NOMO-1 treated with dmso at 0.1 percent for 144 hours (cell line): Measurements from ENCODE around the gene BRAT1.

ENCODE experiments used
- DNase-seq: peaks from one replicate; lab custom pipeline; 2025; ENCODE audit not compliant: unreplicated experiment; lab: John Stamatoyannopoulos, UW

BRAT1 gene

DNA sequence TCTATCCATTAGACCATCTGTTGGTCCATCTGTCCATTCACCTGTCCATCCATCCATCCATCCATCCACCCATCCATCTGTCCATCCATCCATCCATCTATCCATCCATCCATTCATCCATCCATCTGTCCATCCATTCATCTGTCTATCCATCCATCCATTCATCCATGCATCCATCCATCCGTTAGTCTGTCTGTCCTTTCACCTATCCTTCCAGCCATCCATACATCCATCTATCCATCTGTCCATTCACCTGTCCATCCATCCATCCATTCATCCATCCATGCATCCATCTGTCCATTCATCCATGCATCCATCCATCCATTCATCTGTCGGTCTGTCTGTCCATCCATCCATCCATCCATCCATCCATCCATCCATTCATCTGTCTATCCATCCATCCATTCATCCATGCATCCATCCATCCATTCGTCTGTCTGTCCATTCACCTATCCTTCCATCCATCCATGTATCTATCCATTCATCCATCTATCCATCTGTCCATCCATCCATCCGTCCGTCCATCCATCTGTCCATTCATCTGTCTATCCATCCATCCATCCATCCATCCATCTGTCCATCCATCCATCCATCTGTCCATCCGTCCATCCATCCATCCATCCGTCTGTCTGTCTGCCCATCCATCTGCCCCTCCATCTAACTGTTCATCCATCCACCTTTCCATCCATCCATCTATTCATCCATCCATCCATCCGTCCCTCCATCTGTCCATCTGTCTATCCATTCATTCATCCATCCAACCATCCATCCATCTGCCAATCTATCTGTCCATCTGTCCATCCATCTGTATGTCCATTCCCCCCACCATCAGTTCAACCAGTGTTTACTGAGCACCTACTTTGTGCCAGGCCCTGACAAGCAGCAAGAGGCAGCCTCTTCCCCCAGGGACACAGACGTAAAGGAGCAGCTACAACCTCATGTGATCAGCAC, 40.6 kb downstream of the BRAT1 start:
- DNase-seq = no peak

DNA sequence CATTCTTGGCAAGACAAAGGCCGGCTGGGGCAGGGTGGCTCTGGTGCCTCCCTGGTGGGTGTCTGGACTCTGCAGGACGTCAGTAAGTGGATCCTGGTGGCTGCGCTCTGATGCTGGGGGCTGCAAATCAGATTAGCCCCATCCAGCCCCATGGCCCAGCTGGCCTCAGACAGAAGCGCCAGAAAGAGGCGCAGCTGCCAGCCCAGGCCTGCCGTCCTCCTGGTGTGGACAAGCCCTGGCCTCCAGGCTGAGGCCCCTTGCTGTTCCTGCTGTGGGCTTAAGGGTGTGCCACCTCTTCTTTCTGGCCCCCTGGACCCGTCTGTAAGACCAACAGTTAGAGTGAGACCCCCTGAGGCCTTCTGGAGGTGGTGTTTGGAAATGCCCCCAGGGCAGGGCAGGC, 41.6 kb downstream of the BRAT1 start:
- no peak for DNase-seq

DNA sequence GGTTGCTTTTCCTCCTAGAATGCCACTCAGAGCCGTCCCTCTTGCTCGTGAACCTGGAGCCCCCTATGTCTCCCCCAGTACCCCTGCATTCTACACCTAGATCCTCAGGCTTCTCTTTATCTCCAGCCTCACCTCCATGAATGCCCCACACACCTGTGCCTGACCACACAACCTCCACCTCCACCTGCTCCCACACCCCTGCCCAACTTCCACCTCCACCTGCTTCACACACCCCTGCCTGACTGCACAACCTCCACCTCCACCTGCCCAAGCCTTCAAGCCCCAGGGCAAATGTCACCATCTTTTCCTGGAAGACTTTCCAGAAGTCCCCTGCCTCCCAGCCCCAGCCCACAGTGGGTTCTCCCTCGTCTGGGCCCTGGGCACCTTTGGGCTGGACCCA, 42.6 kb downstream of the BRAT1 start:
- no peak for DNase-seq

DNA sequence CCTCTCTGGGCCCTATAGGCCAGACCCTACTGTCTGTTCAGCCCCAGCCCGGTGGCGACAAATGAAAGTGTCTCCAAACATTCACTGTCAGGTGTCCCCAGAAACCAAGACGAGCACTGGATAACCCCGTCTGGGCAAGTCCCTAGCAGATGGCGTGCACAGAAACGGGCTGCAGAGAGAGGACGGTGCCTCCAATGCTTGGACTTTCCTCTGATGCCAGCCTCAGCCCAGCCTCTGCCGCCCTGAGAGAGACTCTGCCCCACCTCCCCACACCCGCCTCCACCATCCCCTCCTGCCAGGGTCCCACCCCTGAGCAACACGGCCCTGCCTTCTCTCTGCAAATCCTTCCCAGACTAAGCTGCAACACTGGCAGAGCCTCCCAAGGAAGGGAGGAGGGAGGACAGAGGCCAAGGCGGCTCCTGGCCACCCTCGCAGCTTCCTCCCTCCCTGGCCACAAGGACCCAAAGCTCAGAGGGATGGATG, 43.1 kb downstream of the BRAT1 start:
- DNase-seq = no peak

DNA sequence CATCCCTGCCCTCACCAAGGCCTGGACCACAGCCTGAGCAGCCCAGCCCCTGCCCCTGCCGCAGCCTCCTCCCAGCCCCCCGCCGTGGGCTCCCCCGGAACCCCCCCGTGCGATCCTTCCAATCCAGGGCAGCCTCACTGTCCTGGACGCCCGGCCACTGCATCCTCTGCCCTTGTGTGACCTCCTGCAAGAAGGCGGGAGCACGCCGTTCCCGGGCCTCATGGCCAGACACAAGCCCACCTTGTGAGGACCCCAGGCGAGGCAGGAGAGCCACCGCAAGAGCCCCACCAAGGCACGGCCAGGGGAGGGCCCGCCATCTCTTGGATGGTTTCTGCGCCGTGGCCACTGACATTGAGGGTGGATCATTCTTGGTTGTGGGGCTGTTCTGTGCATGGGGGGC, 43.6 kb downstream of the BRAT1 start:
- DNase-seq = no peak

DNA sequence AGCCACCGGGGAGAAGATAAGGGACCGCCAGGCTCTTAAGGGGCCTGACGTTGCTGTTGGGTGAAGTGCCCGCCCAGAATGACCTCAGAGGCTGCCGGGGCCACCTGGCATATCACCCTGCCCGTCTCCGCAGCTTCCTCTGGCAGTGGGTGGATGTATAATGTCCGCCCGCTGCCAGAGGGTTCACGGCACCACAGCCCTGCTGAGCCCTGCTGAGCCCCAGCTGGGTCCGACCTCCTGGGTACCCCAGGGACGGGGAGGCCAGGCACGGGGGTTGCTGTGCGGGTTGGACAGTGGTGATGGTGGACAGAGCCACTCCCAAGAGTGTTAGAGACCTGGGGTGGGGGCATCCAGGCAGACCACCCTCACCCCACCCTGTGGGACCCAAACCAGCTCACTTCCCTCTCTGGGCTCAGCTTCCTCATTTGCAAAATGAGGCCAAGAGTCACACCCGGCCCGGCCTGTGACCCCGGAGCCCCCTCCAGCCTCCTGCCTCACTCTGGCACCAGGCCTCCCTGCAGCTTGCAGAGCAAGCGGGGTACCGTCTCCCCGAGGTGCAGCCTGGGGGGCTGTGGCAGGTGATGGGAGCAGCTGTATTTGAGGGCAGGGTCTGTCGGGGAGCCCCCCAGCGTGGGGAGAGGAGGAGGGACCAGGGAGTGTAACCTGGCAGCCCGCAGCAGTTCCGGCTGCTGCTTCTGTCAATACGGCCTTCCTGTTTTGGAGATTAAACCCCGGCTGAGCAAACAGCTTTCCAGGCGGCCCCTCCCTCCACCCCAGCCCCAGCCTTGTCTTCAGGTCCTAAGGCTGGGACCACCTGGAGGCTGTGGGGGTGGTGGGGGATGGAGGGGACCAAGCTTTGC, 44.2 kb downstream of the BRAT1 start:
- DNase-seq = peak; percentile 79

DNA sequence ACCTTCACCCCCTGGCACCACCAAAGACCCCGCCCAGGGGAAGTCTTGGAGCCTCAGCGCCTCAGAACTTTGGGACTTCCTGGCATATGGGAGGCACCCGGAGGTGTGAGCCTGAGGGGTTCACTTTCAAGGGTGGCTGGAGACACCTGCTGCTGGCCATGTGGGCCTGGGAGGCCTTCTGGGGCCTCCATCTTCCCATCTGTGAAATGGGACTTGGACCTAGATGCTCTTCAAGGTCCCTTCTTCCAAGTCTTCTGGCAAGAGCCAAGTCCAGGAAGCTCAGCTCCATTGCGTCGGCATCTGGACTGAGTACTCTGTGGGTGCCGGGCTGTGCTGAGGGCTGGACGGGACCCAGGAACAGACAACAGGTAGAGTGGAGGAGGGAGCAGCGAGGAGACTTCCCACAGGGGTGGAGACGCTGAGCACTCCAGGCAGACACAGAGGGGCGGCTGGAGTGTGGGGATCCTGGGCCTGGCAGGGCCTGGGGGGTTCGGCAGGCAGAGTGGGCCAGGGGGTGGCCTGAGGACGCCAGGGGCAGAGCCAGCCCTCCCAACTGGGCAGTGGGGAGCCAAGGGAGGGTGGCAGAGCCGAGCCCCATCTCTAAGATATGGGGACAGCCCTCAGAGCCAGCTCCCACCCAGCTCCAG, 45.1 kb downstream of the BRAT1 start:
- DNase-seq = no peak

DNA sequence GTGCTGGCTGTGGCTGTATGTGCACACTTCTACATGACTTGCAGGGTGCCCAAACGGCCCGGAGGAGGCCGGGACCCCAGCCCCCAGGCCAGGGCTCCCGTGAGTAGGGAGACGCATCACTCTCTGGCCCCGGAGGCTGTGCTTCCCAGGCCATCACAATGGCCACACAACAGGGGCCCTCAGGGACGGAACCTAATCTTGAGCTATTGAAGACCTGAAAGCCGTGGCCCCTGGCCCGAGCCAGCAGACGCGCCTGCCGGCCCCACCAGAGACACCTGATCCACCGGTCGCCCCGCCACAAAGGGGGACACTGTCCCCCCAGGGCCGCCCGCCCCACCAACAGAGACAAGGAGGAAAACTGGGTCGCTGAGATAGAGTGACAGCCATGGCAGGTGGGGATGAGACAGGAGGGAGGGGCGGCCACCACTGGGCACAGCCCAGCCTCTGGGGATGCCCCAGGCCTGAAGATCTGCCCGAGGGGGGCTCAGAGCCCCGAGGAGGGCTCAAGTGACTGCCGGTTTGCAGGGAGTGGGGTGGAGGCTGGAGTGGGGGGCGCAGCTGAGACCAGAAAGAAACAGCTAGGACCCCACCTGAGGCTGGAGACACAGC, 45.9 kb downstream of the BRAT1 start:
- no peak for DNase-seq

DNA sequence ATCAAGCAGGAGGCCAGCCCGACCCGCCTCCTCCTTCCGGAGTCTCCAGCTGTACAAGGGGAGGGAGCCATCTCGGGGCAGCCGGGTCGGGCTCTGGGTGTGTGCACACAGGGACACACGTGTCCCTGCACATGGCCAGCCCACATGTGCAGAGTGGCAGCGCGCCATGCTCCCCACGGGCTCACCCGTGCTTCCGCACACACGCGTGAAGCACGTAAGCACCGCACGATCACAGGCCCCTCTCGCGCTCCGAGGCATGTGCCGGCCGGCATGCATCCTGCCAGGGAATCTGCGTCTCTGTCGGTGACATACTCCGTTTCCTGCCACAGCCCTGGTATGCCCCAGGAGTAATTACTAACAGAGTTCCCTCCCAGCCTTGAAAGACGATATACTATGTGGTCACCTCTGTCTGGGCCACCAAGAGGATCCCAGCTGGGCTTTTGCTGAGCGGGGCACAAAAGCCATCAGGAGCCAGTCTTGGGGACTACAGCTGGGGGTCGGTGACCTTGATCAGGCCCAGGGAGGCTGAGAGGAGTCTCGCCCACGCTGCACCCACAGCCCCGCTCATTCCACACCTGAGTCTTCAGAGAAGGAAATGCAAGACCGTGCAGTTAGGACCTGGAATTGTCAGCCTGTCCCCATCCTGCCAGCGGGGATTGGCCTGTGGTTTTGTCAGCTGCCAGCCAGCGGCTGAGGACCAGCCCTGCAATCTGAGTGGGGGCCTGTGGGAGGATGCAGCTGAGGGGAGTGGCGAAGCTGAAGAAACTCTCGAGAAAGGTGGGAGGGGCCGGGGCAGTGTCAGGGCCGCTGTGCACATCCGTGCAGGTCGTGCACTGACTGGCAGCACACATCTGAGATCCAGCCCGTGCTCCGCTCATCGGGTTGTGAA, 46.8 kb downstream of the BRAT1 start:
- peak; percentile 84 for DNase-seq

DNA sequence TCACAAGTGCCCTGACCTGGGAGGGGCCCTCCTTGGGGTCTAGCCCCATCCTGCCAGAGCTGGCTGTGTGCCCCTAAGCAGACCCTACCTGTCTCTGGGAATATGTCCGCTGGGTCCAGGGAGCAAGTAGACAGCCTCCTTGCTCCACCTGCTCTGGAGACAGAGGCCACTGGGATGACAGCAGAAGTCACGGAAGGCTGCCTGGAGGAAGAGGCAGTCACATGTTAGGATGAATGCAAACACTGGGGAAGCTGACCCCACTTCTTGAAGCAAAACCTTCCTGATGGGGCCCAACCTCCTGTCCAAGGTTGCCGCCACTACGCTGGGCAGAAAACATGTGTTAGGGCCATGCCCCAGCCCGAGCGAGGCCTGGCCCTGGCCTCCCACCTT, 47.4 kb downstream of the BRAT1 start:
- DNase-seq = no peak

DNA sequence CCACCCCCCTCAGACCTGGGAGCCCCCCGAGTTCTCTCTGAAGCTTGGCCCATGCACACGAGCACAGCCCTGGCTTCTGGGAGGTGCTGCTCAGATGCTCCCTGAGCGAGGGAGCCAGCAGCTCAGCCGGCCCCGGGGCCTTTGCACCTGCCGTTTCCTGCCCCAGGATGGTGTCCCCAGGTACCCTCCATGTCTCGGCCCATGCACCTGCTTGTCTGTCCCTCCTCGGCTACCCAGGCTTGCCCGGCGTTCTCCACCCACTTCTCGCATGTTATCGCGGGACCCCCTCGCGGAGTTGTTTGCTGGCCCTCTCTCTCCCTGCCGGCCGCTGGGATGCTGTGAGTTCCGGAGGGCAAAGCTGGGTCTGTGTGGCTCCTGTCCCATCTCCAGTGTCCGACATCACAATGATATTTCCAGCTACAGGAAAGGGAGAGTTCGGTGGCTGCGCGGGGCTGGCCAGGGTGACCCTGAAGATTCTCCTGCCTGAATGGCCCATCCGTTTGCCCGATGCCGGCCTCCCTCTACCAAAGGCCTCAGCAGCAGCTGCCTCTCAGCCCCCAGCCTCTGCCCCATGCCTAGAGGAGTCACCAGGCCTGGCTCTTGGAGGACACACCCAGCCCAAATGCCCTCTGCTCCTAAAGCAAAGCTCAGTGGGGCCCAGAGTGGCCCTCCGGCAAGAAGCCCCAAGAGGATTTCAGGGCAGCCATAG, 48.0 kb downstream of the BRAT1 start:
- no peak for DNase-seq

DNA sequence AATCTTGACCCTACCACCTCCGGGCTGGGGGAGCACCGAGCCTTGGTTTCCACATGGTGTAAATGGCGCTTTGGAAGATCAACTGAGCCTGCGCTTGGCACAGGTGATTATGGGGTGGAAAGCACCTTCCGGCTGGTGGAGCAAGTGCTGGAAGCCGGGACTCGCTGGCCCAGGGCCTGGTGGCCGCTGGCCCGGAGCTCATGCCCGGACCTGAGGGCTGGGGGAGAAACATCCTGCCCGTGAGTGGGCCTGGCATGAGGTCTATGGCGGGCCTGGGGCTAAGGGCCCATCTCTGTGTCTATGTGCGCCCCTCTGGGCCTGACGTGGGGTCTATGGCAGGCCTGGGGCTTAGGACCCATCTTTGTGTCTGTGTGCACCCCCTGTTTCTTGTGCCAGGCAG, 49.9 kb downstream of the BRAT1 start:
- DNase-seq = no peak

DNA sequence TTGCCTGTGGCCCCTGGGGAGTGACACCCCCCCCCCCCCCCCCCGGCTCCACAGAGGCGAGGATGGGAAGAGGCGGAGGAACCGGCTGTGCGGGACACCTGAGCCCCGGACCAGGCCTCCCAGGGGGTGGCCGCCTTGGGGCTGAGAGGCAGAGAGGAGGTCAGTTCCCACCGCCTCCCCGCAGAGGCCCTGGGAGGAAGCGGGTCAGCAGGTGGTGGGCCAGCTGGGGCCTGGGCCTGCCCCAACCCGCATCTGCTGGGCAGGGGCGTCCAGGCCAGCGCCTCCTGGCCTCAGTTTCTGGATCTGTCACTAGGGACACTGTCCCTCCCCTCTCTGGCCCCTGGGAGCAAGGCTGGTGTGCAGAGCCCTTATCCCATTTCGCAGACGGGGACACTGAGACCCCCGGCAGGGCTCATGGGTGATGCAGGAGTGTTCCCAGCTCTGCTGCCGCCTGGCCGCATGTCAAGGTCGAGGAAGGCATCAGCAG, 50.4 kb downstream of the BRAT1 start:
- DNase-seq = no peak

DNA sequence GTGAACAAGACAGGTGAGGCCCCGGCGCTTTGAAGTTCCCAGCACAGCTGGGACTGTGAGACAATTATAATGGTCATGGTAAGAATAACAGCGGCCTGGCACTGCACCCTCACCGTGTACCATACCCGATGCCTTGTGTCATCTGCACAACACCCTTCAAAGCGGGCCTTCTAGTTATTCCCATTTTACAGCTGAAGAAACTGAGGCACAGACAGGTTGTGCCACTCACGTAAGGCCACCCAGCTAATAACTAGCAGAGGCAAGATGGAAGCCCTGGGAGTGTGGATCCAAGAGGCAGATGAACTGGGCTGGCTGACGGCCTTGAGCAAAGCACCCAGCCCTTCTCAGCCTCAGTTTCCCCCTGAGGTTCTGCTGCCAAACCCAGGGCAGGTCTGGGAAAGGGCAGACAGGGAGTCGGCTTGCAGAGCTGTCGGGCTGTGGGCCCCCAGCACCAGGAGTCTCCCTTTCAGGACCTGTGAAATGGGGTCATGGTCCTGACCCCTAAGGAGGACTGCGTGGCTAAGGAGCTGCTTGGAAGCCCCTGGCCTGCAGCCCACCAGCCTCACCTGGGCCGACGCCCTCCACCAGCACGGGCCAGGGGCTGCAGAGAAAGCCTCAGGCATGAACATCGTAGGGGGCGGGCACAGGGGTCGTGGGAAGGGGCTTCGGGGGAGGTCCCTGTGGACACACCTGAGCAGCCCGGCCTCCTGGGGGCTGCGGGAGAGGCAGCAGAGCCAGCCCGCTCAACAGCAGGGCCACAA, 51.0 kb downstream of the BRAT1 start:
- no peak for DNase-seq

DNA sequence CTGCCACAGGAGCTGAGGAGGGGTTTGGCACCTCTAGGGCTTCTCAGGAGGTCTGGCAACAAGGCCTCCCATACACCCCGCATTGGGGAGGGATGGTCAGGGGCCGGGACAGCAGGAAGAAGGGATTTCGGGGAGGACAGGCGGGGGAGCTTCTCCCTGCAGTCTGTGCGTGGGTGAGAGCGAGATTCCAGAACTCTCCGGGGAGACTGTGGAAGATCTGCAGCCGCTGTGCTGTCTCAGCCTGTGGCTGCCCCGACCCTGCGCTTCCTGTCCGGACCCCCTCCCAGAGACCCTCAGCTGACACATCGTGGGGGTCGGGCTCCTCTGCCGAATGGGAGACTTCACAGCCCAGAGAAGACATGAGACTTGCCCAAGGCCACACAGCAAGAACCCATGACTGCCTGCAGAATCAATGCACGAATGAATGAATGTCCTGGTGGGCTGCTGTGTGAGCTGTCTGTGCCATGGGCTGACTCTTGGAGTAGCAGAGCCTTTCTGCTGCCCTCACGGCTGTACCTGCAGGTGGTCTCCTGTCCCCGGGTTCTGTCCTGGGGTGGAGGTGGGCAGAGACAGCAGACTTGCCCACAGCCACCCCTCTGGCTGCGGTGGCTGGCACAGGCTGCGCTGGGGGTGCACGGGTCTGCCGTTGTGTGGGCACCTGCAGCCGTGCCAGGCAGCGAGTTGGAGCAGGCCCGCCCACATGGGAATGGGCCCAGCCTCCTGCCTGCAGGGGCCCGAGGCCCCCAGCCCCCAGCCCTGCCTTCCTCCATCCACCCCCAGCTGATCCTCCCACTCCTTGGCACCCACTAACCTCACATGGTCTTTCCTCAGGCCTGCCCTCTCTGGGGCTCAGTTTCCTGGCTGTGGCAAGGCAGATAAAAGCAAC, 52.0 kb downstream of the BRAT1 start:
- no peak for DNase-seq

DNA sequence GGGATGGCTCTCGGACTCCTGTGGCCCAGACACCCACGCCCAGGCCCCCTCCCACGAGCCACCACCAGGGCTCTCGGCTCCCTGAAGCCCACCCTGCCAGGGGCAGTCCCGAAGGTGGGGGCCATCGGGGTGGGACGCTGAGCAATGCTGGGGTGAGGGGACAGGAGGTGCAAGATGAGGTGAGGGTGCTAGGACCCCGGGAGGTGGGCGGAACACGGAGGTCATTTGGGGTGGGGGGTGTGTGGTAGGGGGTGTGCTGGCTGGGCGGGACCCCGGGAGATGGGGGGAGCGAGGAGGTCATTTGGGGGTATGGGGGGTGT, 52.7 kb downstream of the BRAT1 start:
- no peak for DNase-seq

DNA sequence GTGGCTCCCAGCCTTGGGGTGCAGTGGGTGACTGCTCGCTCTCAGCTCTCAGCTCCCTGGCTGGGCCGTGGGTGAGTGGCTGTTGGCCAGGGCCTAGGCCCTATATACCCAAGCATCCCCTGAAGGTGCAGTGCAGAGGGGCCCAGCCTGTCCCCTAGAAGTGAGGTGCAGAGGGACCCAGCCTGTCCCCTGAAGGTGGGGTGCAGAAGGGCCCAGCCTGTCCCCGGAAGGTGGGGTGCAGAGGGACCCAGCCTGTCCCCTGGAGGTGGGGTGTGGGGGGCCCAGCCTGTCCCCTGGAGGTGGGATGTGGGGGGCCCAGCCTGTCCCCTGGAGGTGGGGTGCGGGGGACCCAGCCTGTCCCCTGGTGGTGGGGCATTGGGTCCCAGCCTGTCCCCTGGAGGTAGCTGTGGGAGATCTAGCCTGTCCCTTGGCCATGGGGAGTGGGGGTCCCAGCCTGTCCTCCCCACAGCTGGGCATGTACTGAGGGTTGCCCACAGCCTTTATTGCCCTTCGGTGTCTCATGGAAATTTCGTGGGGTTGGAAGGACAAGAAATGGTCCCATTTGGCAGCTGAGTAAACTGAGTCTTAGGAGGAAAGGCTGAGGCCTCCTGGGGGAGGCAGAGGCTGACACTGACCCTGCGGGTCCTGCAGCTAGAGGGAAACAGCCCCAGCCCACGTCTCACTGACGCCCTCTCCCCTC, 53.2 kb downstream of the BRAT1 start:
- no peak for DNase-seq
